Loucy (cell line): ENCODE results near the gene CUBN.

Experiments
- H2AFZ ChIP-seq: fragments of 200-600 bp; sonication (generic); 2 replicates; pipeline ENCODE4 v1.6.0; 2016; ENCODE audit warnings: antibody characterized with exemption, mild to moderate bottlenecking, low read length, moderate library complexity
- H3F3A ChIP-seq: fragments of 200-600 bp; 2 replicates; pipeline ENCODE4 v1.6.0; 2016; ENCODE audit warnings: antibody characterized with exemption, low read depth, mild to moderate bottlenecking
- H3K27me3 ChIP-seq: fragments of 200-600 bp; sonication (generic); 2 replicates; pipeline ENCODE4 v1.6.1; 2014; ENCODE audit warnings: low read length, mild to moderate bottlenecking; ENCODE audit not compliant: insufficient read depth, poor library complexity, severe bottlenecking
- H3K36me3 ChIP-seq: fragments of 200-600 bp; sonication (generic); 2 replicates; pipeline ENCODE4 v1.6.1; 2016; ENCODE audit warnings: low read length; ENCODE audit not compliant: insufficient read depth
- H3K4me1 ChIP-seq: fragments of 200-600 bp; sonication (generic); 2 replicates; pipeline ENCODE4 v1.5.1; 2014; ENCODE audit warnings: low read length, mild to moderate bottlenecking; ENCODE audit not compliant: insufficient read depth, poor library complexity, severe bottlenecking
- H3K4me2 ChIP-seq: fragments of 200-600 bp; sonication (generic); 2 replicates; pipeline ENCODE4 v1.6.0; 2014; ENCODE audit warnings: antibody characterized with exemption, low read length, low read depth, mild to moderate bottlenecking; ENCODE audit not compliant: poor library complexity, severe bottlenecking
- H3K4me3 ChIP-seq: fragments of 200-600 bp; sonication (generic); 2 replicates; pipeline ENCODE4 v1.5.1; 2014; ENCODE audit warnings: low read length, mild to moderate bottlenecking, mixed read lengths; ENCODE audit not compliant: poor library complexity, severe bottlenecking
- H3K79me2 ChIP-seq: fragments of 200-600 bp; sonication (generic); 2 replicates; pipeline ENCODE4 v1.6.1; 2014; ENCODE audit warnings: low read length; ENCODE audit not compliant: insufficient read depth
- H3K9ac ChIP-seq: fragments of 200-600 bp; sonication (generic); 2 replicates; pipeline ENCODE4 v1.6.0; 2014; ENCODE audit warnings: mild to moderate bottlenecking, low read depth, low read length, moderate library complexity; ENCODE audit not compliant: poor library complexity, severe bottlenecking
- H3K9me2 ChIP-seq: fragments of 200-600 bp; sonication (generic); replicated peaks from 2 replicates; pipeline ENCODE4 v1.6.1; 2016; ENCODE audit warnings: low read depth, low read length, mixed read lengths
- H3K9me3 ChIP-seq: fragments of 200-600 bp; sonication (generic); 2 replicates; pipeline ENCODE4 v1.6.1; 2014; ENCODE audit warnings: mild to moderate bottlenecking, antibody characterized with exemption, low read length, low read depth; ENCODE audit not compliant: insufficient read depth
- H4K20me1 ChIP-seq: fragments of 200-600 bp; sonication (generic); 2 replicates; pipeline ENCODE4 v1.6.0; 2014; ENCODE audit warnings: antibody characterized with exemption, low read length, mild to moderate bottlenecking; ENCODE audit not compliant: insufficient read depth, poor library complexity, severe bottlenecking
- EZH2phosphoT487 ChIP-seq: fragments of 200-600 bp; IDR thresholded peaks from 2 replicates; pipeline ENCODE4 v1.6.1; 2018; ENCODE audit warnings: antibody characterized with exemption, mild to moderate bottlenecking, moderate library complexity, borderline replicate concordance
- TF ChIP-seq, protein P1 (sequence below): fragments of 200-600 bp; sonication (generic); conservative IDR thresholded peaks from 2 replicates; pipeline ENCODE4 v1.5.1; 2014; ENCODE audit warnings: mild to moderate bottlenecking, antibody characterized with exemption, low read length

The CUBN gene

DNA sequence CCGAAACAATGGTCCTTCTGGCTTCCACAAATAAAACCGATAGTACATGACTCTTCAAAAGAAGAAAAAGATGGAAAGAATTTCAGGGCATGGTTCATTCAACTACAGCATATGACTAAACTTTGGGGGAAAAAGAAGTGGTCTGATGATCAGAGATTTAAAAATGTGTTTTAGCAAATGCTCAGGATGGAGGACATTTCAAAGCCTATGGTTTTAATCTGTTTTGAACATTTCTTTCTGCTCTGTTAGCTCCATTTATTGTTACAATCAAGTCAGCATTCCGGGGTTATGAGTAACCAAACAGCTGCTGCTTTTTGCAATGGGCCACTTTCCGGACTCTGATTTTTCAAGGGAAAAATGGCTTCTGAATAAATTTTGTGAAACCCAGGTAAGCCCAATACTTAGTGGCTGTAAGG is 142.4 kb downstream of the CUBN start:
- Histone ChIP-seq H3K4me3 (no peak overlapping the region), H3F3A (no peaks in the 10 kb centered on the region), H3K27me3 (no peaks in the 10 kb centered on the region), H3K9me3 (no peaks in the 10 kb centered on the region), H2AFZ (no peak overlapping the region), H3K9ac (no peak overlapping the region), H3K79me2 (no peaks in the 10 kb centered on the region), H3K9me2 (no peaks in the 10 kb centered on the region), H4K20me1 (no peaks in the 10 kb centered on the region), H3K36me3 (no peaks in the 10 kb centered on the region), H3K4me2 (no peak overlapping the region), H3K4me1 (no peaks in the 10 kb centered on the region)
- TF ChIP-seq, protein P1, sequence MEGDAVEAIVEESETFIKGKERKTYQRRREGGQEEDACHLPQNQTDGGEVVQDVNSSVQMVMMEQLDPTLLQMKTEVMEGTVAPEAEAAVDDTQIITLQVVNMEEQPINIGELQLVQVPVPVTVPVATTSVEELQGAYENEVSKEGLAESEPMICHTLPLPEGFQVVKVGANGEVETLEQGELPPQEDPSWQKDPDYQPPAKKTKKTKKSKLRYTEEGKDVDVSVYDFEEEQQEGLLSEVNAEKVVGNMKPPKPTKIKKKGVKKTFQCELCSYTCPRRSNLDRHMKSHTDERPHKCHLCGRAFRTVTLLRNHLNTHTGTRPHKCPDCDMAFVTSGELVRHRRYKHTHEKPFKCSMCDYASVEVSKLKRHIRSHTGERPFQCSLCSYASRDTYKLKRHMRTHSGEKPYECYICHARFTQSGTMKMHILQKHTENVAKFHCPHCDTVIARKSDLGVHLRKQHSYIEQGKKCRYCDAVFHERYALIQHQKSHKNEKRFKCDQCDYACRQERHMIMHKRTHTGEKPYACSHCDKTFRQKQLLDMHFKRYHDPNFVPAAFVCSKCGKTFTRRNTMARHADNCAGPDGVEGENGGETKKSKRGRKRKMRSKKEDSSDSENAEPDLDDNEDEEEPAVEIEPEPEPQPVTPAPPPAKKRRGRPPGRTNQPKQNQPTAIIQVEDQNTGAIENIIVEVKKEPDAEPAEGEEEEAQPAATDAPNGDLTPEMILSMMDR = no peak
- no peak for TF ChIP-seq EZH2phosphoT487

DNA sequence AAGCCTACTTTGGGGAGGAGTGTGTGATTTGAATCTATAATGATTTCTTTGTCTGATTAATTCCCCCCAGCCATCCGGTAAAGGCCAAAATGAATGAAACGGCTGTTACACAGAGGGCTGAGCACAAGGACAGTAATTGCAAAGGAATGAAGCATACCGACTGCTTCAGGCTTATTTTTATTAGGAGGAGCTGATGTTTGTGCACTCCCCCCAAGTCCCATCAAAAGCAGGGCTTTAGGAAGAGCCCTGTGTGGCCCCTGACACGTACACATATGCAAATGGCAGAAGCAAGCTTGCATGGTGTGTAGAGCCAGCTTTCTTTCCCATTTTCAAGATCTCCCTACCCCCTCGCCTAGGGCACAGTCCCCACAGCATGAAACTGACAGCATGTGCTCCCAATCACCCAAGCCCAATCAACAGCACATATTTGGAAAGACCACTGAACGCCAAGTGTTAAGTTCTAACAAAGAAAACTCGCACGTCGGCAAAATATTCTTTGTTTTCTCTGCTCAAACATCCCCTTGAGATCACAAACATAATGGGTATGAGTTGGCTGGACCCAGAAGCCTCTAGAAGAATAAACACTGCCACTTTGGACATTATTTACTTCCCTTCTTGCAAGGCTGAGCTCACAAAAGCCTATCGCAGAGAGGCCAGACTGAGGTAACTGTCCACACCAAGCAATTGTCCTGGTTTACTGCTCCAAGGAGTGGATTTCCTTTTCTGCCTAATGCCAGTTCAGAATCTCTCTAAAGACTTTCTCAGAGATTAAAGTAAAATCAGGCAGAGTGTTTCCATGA is 143.0 kb downstream of the CUBN start:
- Histone ChIP-seq H3K79me2 (no peaks in the 10 kb centered on the region), H3K4me3 (no peak overlapping the region), H3K4me1 (peaks cover 4% of the 10 kb centered on the region), H3K9ac (no peak overlapping the region), H3F3A (no peaks in the 10 kb centered on the region), H2AFZ (no peak overlapping the region), H3K9me2 (no peaks in the 10 kb centered on the region), H3K9me3 (no peaks in the 10 kb centered on the region), H4K20me1 (no peaks in the 10 kb centered on the region), H3K27me3 (no peaks in the 10 kb centered on the region), H3K4me2 (no peak overlapping the region), H3K36me3 (no peaks in the 10 kb centered on the region)
- TF ChIP-seq, protein P1 = no peak
- no peak for TF ChIP-seq EZH2phosphoT487

DNA sequence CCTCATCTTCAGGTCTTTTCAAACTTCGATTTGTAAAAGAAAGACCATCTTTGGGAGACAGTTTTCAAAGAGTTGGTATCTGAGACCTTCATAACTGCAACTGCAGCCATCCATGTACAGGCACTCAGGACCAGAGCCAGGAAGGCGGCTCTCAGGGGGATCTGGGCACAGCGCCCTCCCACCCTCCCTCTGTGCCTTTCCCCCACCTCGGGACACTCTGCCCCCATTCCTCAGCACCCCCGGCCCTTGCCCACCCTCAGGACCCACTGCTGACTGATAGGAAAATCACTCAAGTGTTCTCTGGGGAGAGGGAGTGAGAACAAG is 143.6 kb downstream of the CUBN start:
- peaks cover 10% of the 10 kb centered on the region for H3K4me1 ChIP-seq
- H2AFZ ChIP-seq = no peak overlapping the region
- no peak for TF ChIP-seq EZH2phosphoT487
- TF ChIP-seq, protein P1 = no peak
- no peak overlapping the region for H3K4me2 ChIP-seq
- no peaks in the 10 kb centered on the region for H3K9me2 ChIP-seq
- no peak overlapping the region for H3K4me3 ChIP-seq
- H4K20me1 ChIP-seq = no peaks in the 10 kb centered on the region
- H3K27me3 ChIP-seq = no peaks in the 10 kb centered on the region
- no peaks in the 10 kb centered on the region for H3K9me3 ChIP-seq
- H3K36me3 ChIP-seq = no peaks in the 10 kb centered on the region
- no peaks in the 10 kb centered on the region for H3F3A ChIP-seq
- H3K79me2 ChIP-seq = no peaks in the 10 kb centered on the region
- no peak overlapping the region for H3K9ac ChIP-seq
